GM18498 (cell line): Measurements from ENCODE around the gene FPR1.

ENCODE experiments used
- ATAC-seq: cut with Tn5 transposase; IDR thresholded peaks from one replicate; pipeline ENCODE4 v1.9.1; 2021; ENCODE audit warnings: mild to moderate bottlenecking, moderate library complexity; ENCODE audit not compliant: unreplicated experiment

The FPR1 gene

GRCh38 chr19:51751655-51752054, at the start of gene FPR1:
FPR1 (minus strand) TSS chr19:51751878; CDS start chr19:51746994, 4,884 bp downstream.
- ATAC-seq: no peak

- ATAC-seq: no peak
Observed at GRCh38 chr19:51800473-51801244, 49.0 kb upstream of the FPR1 start.

- ATAC-seq: no peak
Observed at GRCh38 chr19:51799774-51800472, 48.2 kb upstream of the FPR1 start.

- no peak for ATAC-seq
Observed at GRCh38 chr19:51799034-51799773, 47.5 kb upstream of the FPR1 start.

GRCh38 chr19:51798062-51798461, 46.4 kb upstream of the FPR1 start:
- ATAC-seq: no peak

GRCh38 chr19:51797480-51797879, 45.8 kb upstream of the FPR1 start:
- ATAC-seq: no peak

- ATAC-seq: no peak
Observed at GRCh38 chr19:51796195-51796679, 44.6 kb upstream of the FPR1 start.

GRCh38 chr19:51794885-51795490, 43.3 kb upstream of the FPR1 start, which contains the start of gene FPR3:
FPR3 (plus strand) TSS chr19:51795157; CDS start chr19:51823749, 28,592 bp downstream.
- no peak for ATAC-seq

- no peak for ATAC-seq
Observed at GRCh38 chr19:51793994-51794393, 42.3 kb upstream of the FPR1 start.

- no peak for ATAC-seq
Observed at GRCh38 chr19:51792932-51793331, 41.3 kb upstream of the FPR1 start.

GRCh38 chr19:51789061-51789795, 37.5 kb upstream of the FPR1 start:
- ATAC-seq: no peak

GRCh38 chr19:51788029-51788428, 36.4 kb upstream of the FPR1 start:
- no peak for ATAC-seq

- no peak for ATAC-seq
Observed at GRCh38 chr19:51786646-51787494, 35.2 kb upstream of the FPR1 start.

GRCh38 chr19:51784922-51785690, 33.4 kb upstream of the FPR1 start:
- ATAC-seq: no peak

- no peak for ATAC-seq
Observed at GRCh38 chr19:51784109-51784785, 32.6 kb upstream of the FPR1 start.

GRCh38 chr19:51783372-51783771, 31.7 kb upstream of the FPR1 start:
- no peak for ATAC-seq

- no peak for ATAC-seq
Observed at GRCh38 chr19:51781999-51782398, 30.3 kb upstream of the FPR1 start.

- no peak for ATAC-seq
Observed at GRCh38 chr19:51780270-51780669, 28.6 kb upstream of the FPR1 start.
